Measurements from ENCODE around the gene ISL2. TPM values are rescaled to one million over a fixed set of nuclear protein-coding genes. Genes with fewer than 3 reads are reported as not detected.

ISL2 gene
- total and polyA plus RNA-seq, 2 of the 13 experiments (the other 11 are each of a cell fraction or from before 2014, with no cell fraction given) = 4.3 to 5.1 TPM

GRCh38 chr15:76312540-76313174 lies 23.9 kb upstream of the ISL2 start (continued):
- no peak for TF ChIP-seq BRCA1 (CRISPR knock-in tag; IDR thresholded peaks at IDR 0.05)
- TF ChIP-seq SOX6 (IDR thresholded peaks at IDR 0.05) = no peak
- peak; percentile 68; the same call in 1 of the 2 replicates for TF ChIP-seq SOX6 (CRISPR knock-in tag; IDR thresholded peaks at IDR 0.05)
- TF ChIP-seq ESRRA (CRISPR knock-in tag; IDR thresholded peaks at IDR 0.05; ENCODE audit: low read depth) = no peak
- TF ChIP-seq GATAD1 (CRISPR knock-in tag; IDR thresholded peaks at IDR 0.05) = no peak
- TF ChIP-seq CAMTA2 (CRISPR knock-in tag; IDR thresholded peaks at IDR 0.05; ENCODE audit: borderline replicate concordance) = no peak
- no peak for TF ChIP-seq ZNF343 (CRISPR knock-in tag; IDR thresholded peaks at IDR 0.05)
- TF ChIP-seq DBP (CRISPR knock-in tag; IDR thresholded peaks at IDR 0.05; ENCODE audit: not compliant biosample characterization) = no peak
- peak; percentile 48; the same call in 1 of the 2 replicates for TF ChIP-seq ZNF362 (CRISPR knock-in tag; IDR thresholded peaks at IDR 0.05; ENCODE audit: borderline replicate concordance)
- no peak for TF ChIP-seq DZIP1 (CRISPR knock-in tag; IDR thresholded peaks at IDR 0.05)
- TF ChIP-seq ZNF350 (CRISPR knock-in tag; IDR thresholded peaks at IDR 0.05; ENCODE audit: borderline replicate concordance, low read depth) = no peak
- no peak for TF ChIP-seq NCOR1 (IDR thresholded peaks at IDR 0.05; ENCODE audit: borderline replicate concordance, low read length)
- TF ChIP-seq ZSCAN12 (CRISPR knock-in tag; IDR thresholded peaks at IDR 0.05) = no peak
- no peak; the same call in 1 of the 2 replicates for TF ChIP-seq FOSL1 (CRISPR knock-in tag; IDR thresholded peaks at IDR 0.05; ENCODE audit: borderline replicate concordance)
- no peak for TF ChIP-seq NONO (IDR thresholded peaks at IDR 0.05)
- TF ChIP-seq NONO (CRISPR knock-in tag; conservative IDR thresholded peaks at IDR 0.05) = no peak
- TF ChIP-seq ZNF781 (CRISPR knock-in tag; IDR thresholded peaks at IDR 0.05; ENCODE audit: borderline replicate concordance, not compliant biosample characterization) = no peak
- TF ChIP-seq ELF1 (CRISPR knock-in tag; IDR thresholded peaks at IDR 0.05) = no peak
- TF ChIP-seq ZNF878 (CRISPR knock-in tag; IDR thresholded peaks at IDR 0.05) = no peak
- TF ChIP-seq, protein P1, sequence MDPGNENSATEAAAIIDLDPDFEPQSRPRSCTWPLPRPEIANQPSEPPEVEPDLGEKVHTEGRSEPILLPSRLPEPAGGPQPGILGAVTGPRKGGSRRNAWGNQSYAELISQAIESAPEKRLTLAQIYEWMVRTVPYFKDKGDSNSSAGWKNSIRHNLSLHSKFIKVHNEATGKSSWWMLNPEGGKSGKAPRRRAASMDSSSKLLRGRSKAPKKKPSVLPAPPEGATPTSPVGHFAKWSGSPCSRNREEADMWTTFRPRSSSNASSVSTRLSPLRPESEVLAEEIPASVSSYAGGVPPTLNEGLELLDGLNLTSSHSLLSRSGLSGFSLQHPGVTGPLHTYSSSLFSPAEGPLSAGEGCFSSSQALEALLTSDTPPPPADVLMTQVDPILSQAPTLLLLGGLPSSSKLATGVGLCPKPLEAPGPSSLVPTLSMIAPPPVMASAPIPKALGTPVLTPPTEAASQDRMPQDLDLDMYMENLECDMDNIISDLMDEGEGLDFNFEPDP (CRISPR knock-in tag; conservative IDR thresholded peaks at IDR 0.05) = no peak
- TF ChIP-seq ZNF644 (CRISPR knock-in tag; IDR thresholded peaks at IDR 0.05; ENCODE audit: low read depth) = no peak
- no peak for TF ChIP-seq DNMT3B (CRISPR knock-in tag; conservative IDR thresholded peaks at IDR 0.05)
- peak; percentile 57 for TF ChIP-seq ZFY (CRISPR knock-in tag; IDR thresholded peaks at IDR 0.05)
- TF ChIP-seq ZNF766 (CRISPR knock-in tag; IDR thresholded peaks at IDR 0.05; ENCODE audit: borderline replicate concordance) = no peak
- TF ChIP-seq PCBP2 (optimal IDR thresholded peaks at IDR 0.05; ENCODE audit: low read depth, low read length, poor library complexity, severe bottlenecking) = no peak
- TF ChIP-seq ZMAT3 (CRISPR knock-in tag; conservative IDR thresholded peaks at IDR 0.05) = no peak
